Ovary (tissue), 3 donors: ENCODE results near the gene DNLZ.

ENCODE experiments used
- CTCF ChIP-seq, 3 donors: fragments of 450-650 bp in 2 of 3; fragments of 200-600 bp in 1 of 3; IDR thresholded peaks; one replicate each; pipeline versions ENCODE4 v1.5.1 to v1.8.0; 2016 to 2022; ENCODE audit warnings: antibody characterized with exemption in 3 of 3, mild to moderate bottlenecking in 1 of 3
- POLR2A ChIP-seq: fragments of 450-650 bp; IDR thresholded peaks from one replicate; pipeline ENCODE4 v1.6.1; 2017; ENCODE audit warnings: antibody characterized with exemption, mild to moderate bottlenecking, moderate library complexity
- donor health status: DM: no; HTN: no; CAD: no.

GRCh38 chr9:136361754-136362449 lies 1.6 kb downstream of the DNLZ start:
- TF ChIP-seq CTCF (IDR thresholded peaks at IDR 0.05) = no peak
- no peak for TF ChIP-seq POLR2A
